Kidney (tissue), 14 donors: Measurements from ENCODE around the gene NUMB. TPM values are rescaled to one million over a fixed set of nuclear protein-coding genes. Genes with fewer than 3 reads are reported as not detected.
"Not testable (repeated sequence)": the region's sequence is repeated elsewhere in the genome, so short reads cannot be mapped to it uniquely, and the experiment has no call there.

Experiments used
- DNase-seq, 5 donors: peaks; one replicate each; pipeline ENCODE4 v3.0.0-alpha.2; 2013 to 2020
- FAIRE-seq: peaks from 2 replicates; lab custom pipeline; 2012; peaks lifted over from hg19 to GRCh38; lab: Jason Lieb, UNC
- H3K27ac ChIP-seq, 2 donors: one replicate each; pipeline ENCODE4 v1.7.0; 2013; ENCODE audit warnings: low read depth in 2 of 2, low read length in 2 of 2, inconsistent platforms in 1 of 2
- H3K27me3 ChIP-seq: one replicate; pipeline ENCODE4 v1.7.1; 2013; ENCODE audit warnings: low read length, inconsistent platforms; ENCODE audit not compliant: control insufficient read depth, insufficient read depth
- H3K36me3 ChIP-seq, 3 donors: one replicate each; pipeline versions ENCODE4 v1.7.0 to v1.7.1; 2013; ENCODE audit warnings: low read length in 3 of 3, control low read depth in 1 of 3, inconsistent platforms in 1 of 3; ENCODE audit not compliant: insufficient read depth in 3 of 3, control insufficient read depth in 2 of 3
- H3K4me1 ChIP-seq, 3 donors: one replicate each; pipeline versions ENCODE4 v1.7.0 to v1.7.1; 2013; ENCODE audit warnings: low read length in 3 of 3, inconsistent platforms in 1 of 3, low read depth in 1 of 3; ENCODE audit not compliant: control insufficient read depth in 2 of 3, insufficient read depth in 2 of 3
- H3K4me3 ChIP-seq, 3 donors: one replicate each; pipeline versions ENCODE4 v1.7.0 to v1.8.1; 2013; ENCODE audit warnings: low read length in 3 of 3, control low read depth in 1 of 3, inconsistent platforms in 1 of 3
- H3K9ac ChIP-seq, 3 donors: one replicate each; pipeline versions ENCODE4 v1.7.0 to v1.7.1; 2013; ENCODE audit warnings: low read length in 3 of 3, control low read depth in 1 of 3, inconsistent platforms in 1 of 3
- H3K9me3 ChIP-seq, 3 donors: one replicate each; pipeline versions ENCODE4 v1.7.0 to v1.7.1; 2013; ENCODE audit warnings: low read length in 3 of 3, control low read depth in 1 of 3, inconsistent platforms in 1 of 3; ENCODE audit not compliant: control insufficient read depth in 2 of 3, insufficient read depth in 1 of 3
- CTCF ChIP-seq: IDR thresholded peaks from 3 replicates; pipeline ENCODE4 v1.5.1; 2012; ENCODE audit warnings: mild to moderate bottlenecking, moderate library complexity, borderline replicate concordance; ENCODE audit not compliant: insufficient read depth; ENCODE audit errors: extremely low read depth
- intact Hi-C: fragments of 100-400 bp; cut with DNase I; formaldehyde crosslinking; loops from one replicate; pipeline ENCODE4 v1.11.1; 2022
- polyA plus RNA-seq: library from polyadenylated mRNA; stranded (reverse); fragments of 350-450 nt; fragmentation: Illumina TruSeq; extraction: RNeasy Lipid Tissue Mini Kit (QIAGEN cat#74804); gene quantifications from one replicate; pipeline ENCODE4 v1.2.3, GENCODE V29; 2014; ENCODE audit warnings: low read depth, low replicate concordance; ENCODE audit not compliant: insufficient read depth
- total RNA-seq: library from RNA; stranded (reverse); fragmentation: NEBNext Ultra II Directional; extraction: Animal tissue kit (Norgen Biotek cat#: 25700); gene quantifications from one replicate; pipeline ENCODE4 v1.2.1, GENCODE V29; 2021
- donor health status: control.
- donor health status: control.
- donor health status: control.
- donor health status: control.
- donor health status: control.
- donor health status: DM: yes; HTN: yes; CAD: no.
- donor health status: Normal renal cell carcinoma (clear cell type).

NUMB gene
- total and polyA plus RNA-seq, 2 donors from 2014 or later: 42.4 to 104 TPM

DNA sequence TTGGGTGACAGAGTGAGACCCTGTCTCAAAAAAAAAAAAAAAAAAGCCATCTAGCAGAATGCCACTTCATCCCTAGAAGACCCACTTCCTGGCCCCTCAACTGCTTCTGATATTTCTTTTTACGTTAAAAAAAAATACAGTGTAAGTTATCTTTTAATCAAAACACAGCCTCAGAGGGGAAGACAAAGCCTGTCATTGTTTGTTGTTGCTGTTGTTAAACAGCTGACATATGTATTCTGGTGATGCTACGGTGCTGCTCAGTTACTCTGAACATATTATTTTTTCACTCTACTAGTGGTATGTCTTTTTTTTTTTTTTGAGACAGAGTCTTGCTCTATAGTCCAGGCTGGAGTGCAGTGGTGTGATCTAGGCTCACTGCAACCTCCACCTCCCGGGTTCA, 145.7 kb downstream of the NUMB start:
- Histone ChIP-seq H3K27ac (no peak overlapping the region), H3K4me3 (no peak overlapping the region), H3K36me3 (no peaks in the 10 kb centered on the region), H3K27me3 (no peaks in the 10 kb centered on the region), H3K4me1 (no peaks in the 10 kb centered on the region), H3K9ac (no peak overlapping the region), H3K9me3 (no peaks in the 10 kb centered on the region)
- FAIRE-seq: no peak
- no peak for TF ChIP-seq CTCF
- DNase-seq: no peak
- intact Hi-C loops: no loop called here

DNA sequence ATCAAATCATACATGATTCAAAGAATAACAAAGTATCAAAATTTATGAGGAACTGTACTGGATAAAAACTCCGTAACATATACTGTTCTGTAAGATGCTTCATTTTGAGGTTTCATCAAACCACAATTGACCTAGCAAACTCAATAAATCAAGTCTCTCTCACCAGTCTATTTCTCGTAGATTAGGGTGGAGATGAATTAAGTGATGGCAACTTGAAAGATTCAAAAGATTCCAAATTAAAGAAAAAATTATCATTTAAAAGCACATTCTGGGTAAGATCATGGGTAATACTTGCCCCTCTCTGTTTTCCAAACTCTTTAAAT, 146.7 kb downstream of the NUMB start:
- Histone ChIP-seq H3K27me3 (no peaks in the 10 kb centered on the region), H3K27ac (peak overlapping the region in 1 of 2 donors; percentile 54), H3K9ac (no peak overlapping the region), H3K9me3 (no peaks in the 10 kb centered on the region), H3K4me3 (no peak overlapping the region), H3K36me3 (no peaks in the 10 kb centered on the region), H3K4me1 (no peaks in the 10 kb centered on the region)
- DNase-seq: no peak
- no peak for TF ChIP-seq CTCF
- FAIRE-seq: no peak
- intact Hi-C loops: no loop called here

GRCh38 chr14:73309207-73309606, 149.1 kb downstream of the NUMB start:
- intact Hi-C loops: loop anchor here (10.0 kb wide), 1 partner anchor 156 kb away; no protein-coding TSS in a partner anchor

DNA sequence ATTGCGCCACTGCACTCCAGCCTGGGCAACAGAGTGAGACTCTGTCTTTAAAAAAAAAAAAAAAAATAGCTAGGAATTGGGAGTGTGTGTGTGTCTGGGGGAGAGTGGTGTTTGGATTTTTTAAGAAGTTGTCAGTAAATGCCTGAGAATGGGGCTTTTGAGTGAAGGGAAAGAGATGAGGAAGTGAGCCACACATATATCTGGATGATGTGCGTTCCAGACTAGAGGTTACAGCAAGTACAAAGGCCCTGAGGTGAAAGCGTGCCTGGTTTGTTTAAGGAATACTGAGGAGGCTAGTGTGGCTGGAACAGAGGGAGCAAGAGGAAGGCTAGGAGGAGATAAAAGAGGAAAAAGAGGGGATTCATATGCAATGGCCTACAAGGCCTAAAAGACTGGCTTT, 151.1 kb downstream of the NUMB start:
- intact Hi-C loops: loop anchor here (10.0 kb wide), 1 partner anchor 158 kb away; no protein-coding TSS in a partner anchor

More at GRCh38 chr14:73309207-73309606, 149.1 kb downstream of the NUMB start:
- H3K9me3 ChIP-seq, H3K36me3 ChIP-seq, H3K27ac ChIP-seq, H3K9ac ChIP-seq, H3K4me3 ChIP-seq, H3K4me1 ChIP-seq, H3K27me3 ChIP-seq, FAIRE-seq, DNase-seq: not testable (repeated sequence)

More for the DNA sequence above, 151.1 kb downstream of the NUMB start:
- TF ChIP-seq CTCF: no peak
- Histone ChIP-seq H3K9me3 (no peaks in the 10 kb centered on the region), H3K36me3 (no peaks in the 10 kb centered on the region), H3K27ac (no peak overlapping the region), H3K4me1 (no peaks in the 10 kb centered on the region), H3K27me3 (no peaks in the 10 kb centered on the region), H3K9ac (no peak overlapping the region), H3K4me3 (no peak overlapping the region)
- FAIRE-seq (no peak), DNase-seq (no peak)
